H9 (cell line): ENCODE measurements around the gene HLA-DMA. TPM values are rescaled to one million over a fixed set of nuclear protein-coding genes. Genes with fewer than 3 reads are reported as not detected.

Experiments used
- DNase-seq: peaks from one replicate; pipeline ENCODE4 v3.0.0-alpha.2; 2017
- H2AFZ ChIP-seq: one replicate; pipeline ENCODE4 v1.6.1; 2013; ENCODE audit warnings: mild to moderate bottlenecking, low read length, control low read depth, moderate library complexity
- H2AK5ac ChIP-seq: 2 replicates; pipeline ENCODE4 v1.6.1; 2013; ENCODE audit warnings: low read length, control low read depth, mixed read lengths; ENCODE audit not compliant: insufficient read length
- H2BK120ac ChIP-seq: one replicate; pipeline ENCODE4 v1.6.1; 2013; ENCODE audit warnings: low read depth, mild to moderate bottlenecking, low read length, control low read depth, inconsistent platforms; ENCODE audit not compliant: poor library complexity, severe bottlenecking
- H2BK12ac ChIP-seq: 2 replicates; pipeline ENCODE4 v1.6.1; 2013; ENCODE audit warnings: low read length, control low read depth, mixed read lengths, low read depth; ENCODE audit not compliant: insufficient read length
- H2BK15ac ChIP-seq: 2 replicates; pipeline ENCODE4 v1.6.1; 2013; ENCODE audit warnings: low read depth, low read length, control low read depth
- H2BK20ac ChIP-seq: one replicate; pipeline ENCODE4 v1.6.1; 2013; ENCODE audit warnings: low read depth, mild to moderate bottlenecking, low read length, control low read depth, inconsistent platforms; ENCODE audit not compliant: poor library complexity, severe bottlenecking
- H2BK5ac ChIP-seq: 2 replicates; pipeline ENCODE4 v1.6.1; 2013; ENCODE audit warnings: low read length, control low read depth, mixed read lengths; ENCODE audit not compliant: insufficient read length
- H3K14ac ChIP-seq: 2 replicates; pipeline ENCODE4 v1.6.1; 2013; ENCODE audit warnings: low read length, control low read depth; ENCODE audit not compliant: insufficient read depth
- H3K18ac ChIP-seq: 2 replicates; pipeline ENCODE4 v1.6.1; 2013; ENCODE audit warnings: low read depth, mild to moderate bottlenecking, mixed read lengths, low read length, control low read depth; ENCODE audit not compliant: insufficient read length
- H3K23ac ChIP-seq: 2 replicates; pipeline ENCODE4 v1.6.1; 2013; ENCODE audit warnings: low read length, control low read depth, mixed read lengths, low read depth; ENCODE audit not compliant: insufficient read length
- H3K23me2 ChIP-seq: 2 replicates; pipeline ENCODE4 v1.6.1; 2013; ENCODE audit warnings: low read depth, mild to moderate bottlenecking, mixed read lengths, low read length, control low read depth; ENCODE audit not compliant: insufficient read length, poor library complexity, severe bottlenecking
- H3K27ac ChIP-seq: 2 replicates; pipeline ENCODE4 v1.5.1; 2013; ENCODE audit warnings: low read length, control low read depth, mixed read lengths, low read depth; ENCODE audit not compliant: insufficient read length
- H3K27me3 ChIP-seq: 2 replicates; pipeline ENCODE4 v1.6.1; 2013; ENCODE audit warnings: low read length, control low read depth, inconsistent platforms; ENCODE audit not compliant: insufficient read depth
- H3K4ac ChIP-seq: 2 replicates; pipeline ENCODE4 v1.6.1; 2013; ENCODE audit warnings: low read depth, mild to moderate bottlenecking, control low read depth, inconsistent platforms, low read length, moderate library complexity
- H3K4me1 ChIP-seq: 2 replicates; pipeline ENCODE4 v1.6.1; 2013; ENCODE audit warnings: low read length, control low read depth, inconsistent platforms; ENCODE audit not compliant: insufficient read depth
- H3K4me2 ChIP-seq: 2 replicates; pipeline ENCODE4 v1.6.1; 2013; ENCODE audit warnings: low read length, control low read depth, mixed read lengths; ENCODE audit not compliant: insufficient read length, insufficient read depth
- H3K56ac ChIP-seq: 2 replicates; pipeline ENCODE4 v1.6.1; 2013; ENCODE audit warnings: low read depth, mild to moderate bottlenecking, mixed read lengths, low read length, control low read depth; ENCODE audit not compliant: insufficient read length
- H3K79me1 ChIP-seq: 2 replicates; pipeline ENCODE4 v1.6.1; 2013; ENCODE audit warnings: low read depth, mild to moderate bottlenecking, moderate library complexity, low read length, control low read depth, inconsistent platforms; ENCODE audit not compliant: insufficient read depth, poor library complexity, severe bottlenecking
- H3K79me2 ChIP-seq: 2 replicates; pipeline ENCODE4 v1.6.1; 2013; ENCODE audit warnings: low read length, control low read depth, inconsistent platforms; ENCODE audit not compliant: insufficient read depth
- H3K9ac ChIP-seq: 2 replicates; pipeline ENCODE4 v1.6.1; 2013; ENCODE audit warnings: low read length, control low read depth, mixed read lengths; ENCODE audit not compliant: insufficient read length; ENCODE audit errors: extremely low read depth
- H3K9me3 ChIP-seq: one replicate; pipeline ENCODE4 v1.6.1; 2013; ENCODE audit warnings: low read depth, low read length, inconsistent platforms; ENCODE audit not compliant: control insufficient read depth
- H3T11ph ChIP-seq: one replicate; pipeline ENCODE4 v1.6.1; 2013; ENCODE audit warnings: mild to moderate bottlenecking, low read length, control low read depth, inconsistent platforms
- H4K20me1 ChIP-seq: one replicate; pipeline ENCODE4 v1.6.1; 2013; ENCODE audit not compliant: control insufficient read depth, insufficient read length, insufficient read depth
- H4K5ac ChIP-seq: 2 replicates; pipeline ENCODE4 v1.6.1; 2013; ENCODE audit warnings: low read depth, mild to moderate bottlenecking, mixed read lengths, low read length, control low read depth; ENCODE audit not compliant: insufficient read length
- H4K8ac ChIP-seq: replicated peaks from 2 replicates; pipeline ENCODE4 v1.6.1; 2013; ENCODE audit warnings: low read length, control low read depth, mixed read lengths, low read depth; ENCODE audit not compliant: insufficient read length
- H4K91ac ChIP-seq: 2 replicates; pipeline ENCODE4 v1.6.1; 2013; ENCODE audit warnings: low read depth, mild to moderate bottlenecking, moderate library complexity, mixed read lengths, low read length, control low read depth; ENCODE audit not compliant: insufficient read length
- H3K27ac Mint-ChIP-seq, 3 experiments: 2 replicates in 2 of 3; 3 replicates in 1 of 3; pipeline ENCODE4 v1.8.0; 2020 to 2021; ENCODE audit warnings: mixed read lengths in 3 of 3, mild to moderate bottlenecking in 1 of 3, moderate library complexity in 1 of 3
- H3K27me3 Mint-ChIP-seq: 2 replicates; pipeline ENCODE4 v1.8.0; 2021; ENCODE audit warnings: low read depth, mild to moderate bottlenecking, moderate library complexity, mixed read lengths
- H3K36me3 Mint-ChIP-seq, 3 experiments: 2 replicates in 2 of 3; 3 replicates in 1 of 3; pipeline ENCODE4 v1.8.0; 2020 to 2021; ENCODE audit warnings: low read depth in 3 of 3, mixed read lengths in 3 of 3; ENCODE audit not compliant: insufficient read depth in 1 of 3
- H3K4me1 Mint-ChIP-seq, 2 experiments: 2 replicates each; pipeline ENCODE4 v1.8.0; 2020; ENCODE audit warnings: mixed read lengths in 2 of 2
- H3K4me3 Mint-ChIP-seq, 2 experiments: 2 replicates in 1 of 2; 3 replicates in 1 of 2; pipeline ENCODE4 v1.8.0; 2020 to 2021; ENCODE audit warnings: mild to moderate bottlenecking in 2 of 2, mixed read lengths in 2 of 2, moderate library complexity in 1 of 2
- H3K9me3 Mint-ChIP-seq, 2 experiments: 2 replicates in 1 of 2; 3 replicates in 1 of 2; pipeline ENCODE4 v1.8.0; 2020; ENCODE audit warnings: mild to moderate bottlenecking in 2 of 2, mixed read lengths in 2 of 2, moderate library complexity in 1 of 2
- CTCF ChIP-seq: fragments of 200-600 bp; sonication (generic); conservative IDR thresholded peaks from 3 replicates; pipeline ENCODE4 v1.8.0; 2021; ENCODE audit warnings: antibody characterized with exemption, mild to moderate bottlenecking
- WGBS: extraction: QIAGEN DNeasy Blood & Tissue Kit; methylation state at CpG from one replicate; pipeline ENCODE4 v1.1.7; 2013; ENCODE audit warnings: missing lambda C conversion rate, low lambda C conversion rate, mixed read lengths; ENCODE audit not compliant: insufficient read length; ENCODE audit errors: extremely low coverage; 5-methylcytosine and 5-hydroxymethylcytosine counted together
- total RNA-seq: library from RNA; stranded (reverse); gene quantifications from 2 replicates; pipeline ENCODE4 v1.2.1, GENCODE V29; 2021

Gene HLA-DMA
- total RNA-seq, 1 experiment from 2014 or later = 7.5 TPM

- H4K20me1 ChIP-seq = no peaks in the 10 kb centered on the region
- no peaks in the 10 kb centered on the region for H3K4me1 ChIP-seq
- Mint-ChIP-seq H3K9me3 (peaks cover 7 to 11% of the 10 kb centered on the region in 2 experiments), H3K27me3 (peaks cover 4% of the 10 kb centered on the region; the same call in 1 of the 2 replicates), H3K27ac (peak overlapping the region; percentile 100), H3K4me3 (peak overlapping the region; percentile 96), H3K36me3 (peaks cover 63 to 69% (median 64%) of the 10 kb centered on the region in 3 experiments), H3K4me1 (peaks cover 29 to 36% of the 10 kb centered on the region in 2 experiments)
- H3K79me2 ChIP-seq = peaks cover 38% of the 10 kb centered on the region
- peak overlapping the region; percentile 85 for H2BK5ac ChIP-seq
- H3K9me3 ChIP-seq = no peaks in the 10 kb centered on the region
- peak overlapping the region; percentile 77 for H4K91ac ChIP-seq
- no peak overlapping the region for H3K23ac ChIP-seq
- no peak overlapping the region for H2AFZ ChIP-seq
- DNase-seq = peak; percentile 99
- H3K56ac ChIP-seq = peak overlapping the region; percentile 98
- WGBS = no CpG with 5 or more reads among the region's 58 CpGs
- H3K27ac ChIP-seq = peak overlapping the region; percentile 100
- H2AK5ac ChIP-seq = no peak overlapping the region
- H3T11ph ChIP-seq = no peak overlapping the region
- H3K4me2 ChIP-seq = peak overlapping the region; percentile 87
- H3K18ac ChIP-seq = peak overlapping the region; percentile 83
- H2BK120ac ChIP-seq = no peak overlapping the region
- H3K9ac ChIP-seq = peak overlapping the region; percentile 100
- peaks cover 7% of the 10 kb centered on the region for H3K79me1 ChIP-seq
- H2BK15ac ChIP-seq = no peak overlapping the region
- peak overlapping the region; percentile 91 for H3K14ac ChIP-seq
- H2BK20ac ChIP-seq = no peak overlapping the region
- no peak for TF ChIP-seq CTCF
- peaks cover 23% of the 10 kb centered on the region for H3K23me2 ChIP-seq
- peak overlapping the region; percentile 79 for H4K8ac ChIP-seq
- H4K5ac ChIP-seq = peak overlapping the region; percentile 99
- no peak overlapping the region for H3K4ac ChIP-seq
- H3K27me3 ChIP-seq = no peaks in the 10 kb centered on the region
- peak overlapping the region; percentile 31 for H2BK12ac ChIP-seq
Observed at GRCh38 chr6:32971581-32972352, 18.9 kb upstream of the HLA-DMA start.
